ENCODE data around the gene CCDC185.

The CCDC185 gene

DNA sequence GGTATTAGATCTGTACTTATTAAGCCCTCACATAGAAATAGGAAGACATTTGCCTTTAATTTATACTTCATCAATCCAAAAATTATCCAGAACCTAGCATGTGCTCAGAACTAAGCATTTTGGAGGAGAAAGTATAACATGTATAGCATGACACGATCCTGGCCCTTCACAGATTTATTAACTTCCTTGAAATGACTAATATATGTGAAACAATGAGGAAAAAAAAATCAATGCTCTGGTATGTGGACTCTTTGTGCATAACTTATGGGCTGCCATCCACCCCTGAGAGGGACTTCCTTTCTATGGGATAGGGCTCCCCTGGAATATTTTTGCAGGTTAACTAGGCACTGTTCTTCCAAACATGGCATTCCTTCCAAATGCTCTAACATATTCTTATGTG, 36.6 kb downstream of the CCDC185 start:
- no peak for TF ChIP-seq POLR2A (IDR thresholded peaks at IDR 0.05; ENCODE audit: low read depth, low read length)
- FAIRE-seq = no peak
- DNase-seq (ENCODE audit: insufficient read length, low spot score) = no peak

DNA sequence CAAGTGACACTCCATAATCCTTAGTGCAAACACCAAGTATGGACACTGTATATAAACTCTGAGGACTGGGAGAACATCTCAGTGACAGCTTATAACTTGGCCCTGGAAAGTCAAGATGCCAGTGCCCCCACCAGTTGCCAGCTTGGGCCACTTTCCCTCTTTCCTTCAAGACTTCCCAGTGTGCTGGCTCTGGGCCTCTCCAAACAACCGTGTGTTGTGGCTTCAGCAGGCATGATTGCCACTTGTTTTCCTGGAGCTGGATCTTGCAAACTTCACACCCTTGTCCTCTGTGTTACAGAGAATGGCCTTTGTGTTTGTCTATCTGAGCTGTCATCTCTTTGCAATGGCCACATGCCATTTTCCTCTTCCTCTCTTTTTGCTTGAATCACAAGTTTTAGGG, 37.0 kb downstream of the CCDC185 start:
- TF ChIP-seq POLR2A (IDR thresholded peaks at IDR 0.05; ENCODE audit: low read depth, low read length) = no peak
- FAIRE-seq (no peak), DNase-seq (ENCODE audit: insufficient read length, low spot score) (no peak)

DNA sequence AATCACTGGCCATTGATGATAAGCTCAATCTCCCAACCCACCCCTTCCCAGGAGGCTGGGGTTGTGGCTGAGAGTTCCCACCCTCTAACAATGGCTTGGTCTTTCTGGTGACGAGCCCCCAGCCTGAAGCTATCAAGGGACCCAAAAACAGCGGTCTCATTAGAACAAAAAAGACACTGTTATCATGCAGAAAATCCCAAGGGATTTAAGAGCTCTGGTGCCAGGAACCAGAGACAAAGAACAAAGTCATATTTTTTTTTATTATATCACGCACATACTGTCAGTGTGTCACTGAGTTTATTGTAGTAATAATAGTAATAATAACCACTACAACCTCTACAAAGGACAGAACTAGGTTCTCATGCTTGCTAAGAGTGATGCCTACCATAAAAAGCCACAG, 43.9 kb downstream of the CCDC185 start:
- no peak for TF ChIP-seq POLR2A (IDR thresholded peaks at IDR 0.05; ENCODE audit: low read depth, low read length)
- FAIRE-seq (no peak), DNase-seq (ENCODE audit: insufficient read length, low spot score) (no peak)

DNA sequence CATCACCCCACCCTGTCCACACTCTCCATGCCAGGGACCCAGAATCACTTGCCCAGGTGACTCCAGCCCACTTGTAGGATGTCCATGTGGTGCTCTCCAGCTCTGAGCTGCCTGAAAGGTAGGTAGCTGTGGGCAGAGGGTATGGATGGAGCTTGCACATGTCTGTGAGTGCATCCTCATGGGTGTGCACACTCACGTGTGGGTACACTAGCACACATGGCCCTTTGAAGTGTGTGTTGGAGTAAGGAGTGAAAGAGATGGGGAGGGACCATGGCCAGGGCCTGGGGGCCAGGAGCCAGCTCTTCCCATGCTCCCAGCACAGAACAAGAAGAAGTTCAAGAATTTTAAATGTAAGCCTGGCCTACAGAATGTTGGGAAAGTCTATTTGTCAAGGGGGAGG, 50.2 kb downstream of the CCDC185 start:
- DNase-seq (ENCODE audit: insufficient read length, low spot score) (no peak), FAIRE-seq (no peak)
- TF ChIP-seq POLR2A (IDR thresholded peaks at IDR 0.05; ENCODE audit: low read depth, low read length) = no peak

DNA sequence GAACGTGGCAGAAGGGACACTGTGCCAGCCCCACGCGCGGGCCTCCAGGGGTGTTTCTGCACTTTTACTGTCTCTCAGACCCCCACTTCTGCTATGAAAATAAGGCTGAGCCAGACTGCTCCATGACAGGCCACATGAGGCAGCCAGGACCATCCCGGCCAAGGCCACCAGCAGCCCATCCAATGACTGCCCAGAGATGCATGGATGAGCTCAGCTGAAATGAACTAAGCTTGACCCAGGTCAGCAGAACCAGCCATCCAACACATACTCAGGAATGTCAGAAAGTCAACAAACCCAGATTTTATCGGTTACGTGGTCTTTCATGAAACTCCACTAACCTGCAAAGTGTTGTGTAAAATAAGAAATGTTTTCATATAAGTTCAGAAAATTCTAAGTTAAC, 51.2 kb downstream of the CCDC185 start:
- FAIRE-seq (no peak), DNase-seq (ENCODE audit: insufficient read length, low spot score) (no peak)
- TF ChIP-seq POLR2A (IDR thresholded peaks at IDR 0.05; ENCODE audit: low read depth, low read length) = no peak

Measured in H54 (cell line).